ENCODE results near the gene FBXL15.
A peak's percentile ranks its signal among the peaks of the same experiment; 100 is the strongest.
"Not testable (repeated sequence)": the region's sequence is repeated elsewhere in the genome, so short reads cannot be mapped to it uniquely, and the experiment has no call there.

Gene FBXL15

GRCh38 chr10:102453502-102453901 lies 32.9 kb downstream of the FBXL15 start:
- DNase-seq (ENCODE audit: insufficient read length, low spot score) = no peak
- no peak for TF ChIP-seq CTCF (IDR thresholded peaks at IDR 0.05; ENCODE audit: insufficient read depth, missing control alignments)
- no peak for FAIRE-seq

GRCh38 chr10:102454662-102455487 lies 34.2 kb downstream of the FBXL15 start:
- DNase-seq (ENCODE audit: insufficient read length, low spot score); FAIRE-seq: not testable (repeated sequence)

- DNase-seq (ENCODE audit: insufficient read length, low spot score) = peak; percentile 73
- no peak for TF ChIP-seq CTCF (IDR thresholded peaks at IDR 0.05; ENCODE audit: insufficient read depth, missing control alignments)
- FAIRE-seq = peak; percentile 92
Measured at GRCh38 chr10:102455893-102456471, 35.3 kb downstream of the FBXL15 start.

GRCh38 chr10:102457591-102458150 lies 37.0 kb downstream of the FBXL15 start:
- FAIRE-seq (no peak), DNase-seq (ENCODE audit: insufficient read length, low spot score) (no peak)
- no peak for TF ChIP-seq CTCF (IDR thresholded peaks at IDR 0.05; ENCODE audit: insufficient read depth, missing control alignments)

GRCh38 chr10:102458656-102459055 lies 38.0 kb downstream of the FBXL15 start:
- no peak for FAIRE-seq
- no peak for TF ChIP-seq CTCF (IDR thresholded peaks at IDR 0.05; ENCODE audit: insufficient read depth, missing control alignments)
- no peak for DNase-seq (ENCODE audit: insufficient read length, low spot score)

- no peak for FAIRE-seq
- DNase-seq (ENCODE audit: insufficient read length, low spot score) = no peak
- no peak for TF ChIP-seq CTCF (IDR thresholded peaks at IDR 0.05; ENCODE audit: insufficient read depth, missing control alignments)
Measured at GRCh38 chr10:102460836-102461186, 40.2 kb downstream of the FBXL15 start.

- no peak for TF ChIP-seq CTCF (IDR thresholded peaks at IDR 0.05; ENCODE audit: insufficient read depth, missing control alignments)
- FAIRE-seq (no peak), DNase-seq (ENCODE audit: insufficient read length, low spot score) (peak; percentile 94)
Measured at GRCh38 chr10:102461187-102462054, 40.8 kb downstream of the FBXL15 start.

Data from D721Med (cell line).